ENCODE results near the gene ACP1.

ACP1 gene

DNA sequence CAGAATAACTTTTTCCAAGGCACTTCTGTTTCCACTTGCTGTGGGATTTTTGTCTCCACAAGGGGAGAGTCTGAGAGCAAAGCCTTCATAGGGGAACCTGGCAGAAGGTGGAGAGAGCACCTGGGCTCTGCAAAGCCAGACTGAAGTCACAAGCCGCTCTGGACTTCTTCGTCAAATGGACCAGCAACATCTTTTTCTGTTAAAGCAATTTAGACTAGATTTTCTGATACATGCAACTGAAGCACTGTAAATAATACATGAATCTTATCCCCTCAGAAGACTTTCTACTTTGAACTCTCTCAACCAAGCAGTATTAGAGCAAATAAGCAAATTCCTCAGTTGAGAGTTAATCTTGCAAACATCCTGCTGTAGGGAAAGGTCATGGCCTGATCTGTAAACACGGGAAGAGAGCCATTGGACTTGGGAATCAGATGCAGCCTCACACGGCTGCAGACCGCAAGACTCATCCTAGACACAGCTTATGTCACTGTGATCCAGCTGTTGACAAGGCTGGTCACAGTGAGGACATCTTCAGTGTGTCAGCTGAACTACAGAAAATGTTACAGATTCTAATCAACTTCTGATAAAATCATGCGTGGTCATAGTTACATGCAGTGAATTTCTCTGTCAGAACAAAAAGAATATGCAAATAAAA lies 4.1 kb upstream of the ACP1 start:
- TF ChIP-seq, protein P1, sequence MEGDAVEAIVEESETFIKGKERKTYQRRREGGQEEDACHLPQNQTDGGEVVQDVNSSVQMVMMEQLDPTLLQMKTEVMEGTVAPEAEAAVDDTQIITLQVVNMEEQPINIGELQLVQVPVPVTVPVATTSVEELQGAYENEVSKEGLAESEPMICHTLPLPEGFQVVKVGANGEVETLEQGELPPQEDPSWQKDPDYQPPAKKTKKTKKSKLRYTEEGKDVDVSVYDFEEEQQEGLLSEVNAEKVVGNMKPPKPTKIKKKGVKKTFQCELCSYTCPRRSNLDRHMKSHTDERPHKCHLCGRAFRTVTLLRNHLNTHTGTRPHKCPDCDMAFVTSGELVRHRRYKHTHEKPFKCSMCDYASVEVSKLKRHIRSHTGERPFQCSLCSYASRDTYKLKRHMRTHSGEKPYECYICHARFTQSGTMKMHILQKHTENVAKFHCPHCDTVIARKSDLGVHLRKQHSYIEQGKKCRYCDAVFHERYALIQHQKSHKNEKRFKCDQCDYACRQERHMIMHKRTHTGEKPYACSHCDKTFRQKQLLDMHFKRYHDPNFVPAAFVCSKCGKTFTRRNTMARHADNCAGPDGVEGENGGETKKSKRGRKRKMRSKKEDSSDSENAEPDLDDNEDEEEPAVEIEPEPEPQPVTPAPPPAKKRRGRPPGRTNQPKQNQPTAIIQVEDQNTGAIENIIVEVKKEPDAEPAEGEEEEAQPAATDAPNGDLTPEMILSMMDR (conservative IDR thresholded peaks at IDR 0.05; ENCODE audit: low read depth, low read length), result no peak
- H3K4me3 ChIP-seq (ENCODE audit: low read depth, low read length), result no peak overlapping the region
- peak; percentile 28 for DNase-seq (ENCODE audit: low read depth)

DNA sequence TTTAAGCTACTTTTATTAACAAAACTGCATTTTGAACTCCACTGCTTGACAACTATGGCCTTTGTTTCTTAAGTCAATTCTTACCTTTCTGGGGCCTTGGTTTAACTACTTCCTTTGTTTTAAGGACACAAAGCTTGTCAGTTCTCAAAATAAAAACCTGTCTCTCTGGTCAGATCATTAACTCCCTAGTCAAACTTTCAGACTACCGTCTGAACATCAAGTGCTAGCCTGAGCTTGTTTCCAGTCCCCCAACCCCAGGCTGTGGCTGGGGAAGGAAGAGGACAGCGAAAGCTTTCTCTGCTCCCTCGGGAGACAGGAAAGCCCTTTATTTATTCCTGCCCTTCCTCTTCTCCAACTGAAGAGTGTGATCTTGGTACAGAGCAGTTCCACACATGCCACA lies 2.6 kb upstream of the ACP1 start:
- DNase-seq (ENCODE audit: low read depth), result no peak
- H3K4me3 ChIP-seq (ENCODE audit: low read depth, low read length), result no peak overlapping the region
- TF ChIP-seq, protein P1 (conservative IDR thresholded peaks at IDR 0.05; ENCODE audit: low read depth, low read length), result no peak

DNA sequence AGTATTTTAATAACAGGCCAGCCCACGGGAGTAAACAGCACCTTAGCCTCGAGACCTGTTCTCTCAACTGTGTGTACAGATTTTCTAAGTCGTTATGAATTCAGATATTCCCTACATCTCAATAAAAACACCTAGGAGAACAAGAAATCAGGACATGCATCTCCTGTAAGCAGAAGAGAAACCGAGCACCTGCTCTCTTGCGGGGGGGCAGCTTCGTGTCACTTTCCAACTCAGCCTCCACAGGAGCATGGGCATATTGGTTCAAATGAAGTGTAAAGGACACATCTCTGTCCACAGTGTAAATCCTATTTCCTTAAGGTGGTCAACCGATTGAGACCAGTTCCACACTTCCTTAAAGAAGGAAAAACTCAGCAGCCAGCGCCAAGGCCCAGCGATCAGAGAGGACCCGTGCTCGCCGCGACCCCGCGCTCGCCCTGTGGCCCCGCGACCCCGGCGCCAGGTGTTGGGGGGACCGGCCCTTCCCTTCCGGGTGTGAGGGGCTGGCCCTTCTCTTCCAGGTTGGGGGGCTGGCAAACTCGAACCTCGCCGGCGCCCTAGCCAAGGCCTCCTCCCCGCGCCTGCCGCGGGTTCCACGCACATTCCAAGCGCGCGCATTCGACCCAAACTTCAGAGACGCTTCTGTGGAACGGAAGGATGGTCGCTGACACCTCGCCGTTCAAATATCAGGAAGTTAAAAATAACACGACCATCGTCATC lies 1.6 kb upstream of the ACP1 start:
- TF ChIP-seq, protein P1 (conservative IDR thresholded peaks at IDR 0.05; ENCODE audit: low read depth, low read length), result no peak
- DNase-seq (ENCODE audit: low read depth), result no peak
- peak overlapping the region; percentile 97 for H3K4me3 ChIP-seq (ENCODE audit: low read depth, low read length)

DNA sequence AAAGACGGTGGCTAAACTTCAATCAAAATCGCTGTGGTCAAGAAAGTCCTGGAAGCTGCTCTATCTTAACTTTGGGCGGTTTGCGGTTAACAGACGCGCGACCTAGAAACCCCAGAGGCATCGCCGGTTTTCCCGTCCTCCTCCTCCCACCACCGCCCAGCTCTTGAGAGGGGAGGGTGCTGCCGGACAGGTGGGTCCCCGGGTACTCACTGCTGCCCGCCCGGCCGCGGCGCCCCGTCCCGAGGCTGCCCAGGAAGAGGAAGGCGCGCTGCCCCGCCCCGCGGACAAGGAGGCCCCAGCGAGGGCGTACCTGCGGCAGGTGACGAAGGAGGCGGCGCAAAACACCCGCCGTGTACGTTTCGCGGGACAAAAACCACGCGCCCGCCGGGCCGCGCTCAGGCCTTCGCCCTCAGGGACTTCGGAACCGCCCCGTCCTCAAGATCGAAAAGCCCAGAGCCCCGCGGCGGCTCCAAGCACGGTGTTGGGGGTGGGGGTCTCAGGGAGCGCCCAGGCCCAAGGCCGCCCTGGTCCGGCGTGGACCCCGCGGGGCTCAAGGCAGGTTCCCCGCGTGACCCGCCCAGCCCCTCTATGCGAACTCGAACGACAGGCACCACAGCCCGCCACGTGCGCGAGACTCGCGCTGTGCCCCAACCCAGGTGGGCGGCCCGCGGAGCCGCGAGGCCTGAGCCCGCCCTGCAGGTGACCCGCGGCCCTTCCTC lies 814 bp upstream of the ACP1 start, which contains the start of gene SH3YL1:
Gene SH3YL1, minus strand, starts transcription at position 259 of the 719 bp plus-strand sequence. Its CDS starts 48 bp downstream, at position 211.
- H3K4me3 ChIP-seq (ENCODE audit: low read depth, low read length), result peak within 1 kb of the TSS; percentile 97
- TF ChIP-seq, protein P1 (conservative IDR thresholded peaks at IDR 0.05; ENCODE audit: low read depth, low read length), result no peak
- no peak for DNase-seq (ENCODE audit: low read depth)

DNA sequence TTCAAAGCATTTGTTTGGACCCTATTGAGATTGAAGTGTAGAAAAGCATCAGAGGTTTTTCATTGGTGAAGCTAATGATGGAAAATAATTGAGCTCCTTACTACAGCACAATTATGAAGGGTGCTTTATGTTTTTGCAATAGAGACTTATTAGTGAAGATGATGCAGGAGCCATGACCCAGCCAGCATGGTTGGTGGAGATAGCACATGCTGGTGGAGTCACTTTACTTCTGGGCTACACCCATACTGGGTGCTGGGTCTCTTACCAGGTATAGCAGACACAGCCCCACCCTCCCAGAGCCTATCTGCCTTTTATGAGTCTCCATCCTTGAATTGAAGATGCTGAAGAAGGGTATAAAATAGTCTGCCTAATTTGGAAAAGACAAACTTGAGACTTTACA lies 3.6 kb downstream of the ACP1 start:
- TF ChIP-seq, protein P1 (conservative IDR thresholded peaks at IDR 0.05; ENCODE audit: low read depth, low read length), result no peak
- no peak overlapping the region for H3K4me3 ChIP-seq (ENCODE audit: low read depth, low read length)
- no peak for DNase-seq (ENCODE audit: low read depth)

DNA sequence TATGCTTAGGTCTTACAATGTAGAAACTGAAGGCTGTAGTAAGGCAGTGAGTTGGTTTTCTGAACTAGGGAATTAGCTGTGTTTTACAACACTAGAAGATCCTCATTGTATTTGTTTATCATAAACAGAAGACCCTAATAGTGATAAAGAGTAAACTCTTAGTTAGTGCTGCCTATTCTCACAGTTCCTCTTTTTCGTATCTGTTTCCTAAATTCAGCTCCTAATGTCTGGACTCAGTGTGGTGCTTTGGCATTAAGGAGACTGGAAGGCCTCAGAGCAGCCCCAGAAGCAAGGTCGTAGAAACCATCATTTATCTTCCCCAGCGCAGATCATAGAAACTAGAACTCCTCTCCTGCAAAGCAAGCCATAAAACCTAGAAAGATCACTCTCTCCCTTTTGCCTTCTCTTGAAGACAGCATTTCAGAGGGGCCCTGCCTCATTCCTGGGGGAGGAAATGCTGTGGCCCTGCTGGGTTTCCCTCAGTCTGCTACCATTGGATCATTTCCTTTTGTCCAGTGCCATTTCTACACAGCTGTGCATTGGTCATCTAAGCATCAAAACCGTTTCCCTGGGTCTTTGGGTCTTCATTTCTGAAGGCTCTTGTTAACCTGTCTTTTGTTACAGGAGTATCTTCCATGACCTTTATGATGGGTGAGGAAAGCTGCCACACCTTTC lies 4.7 kb downstream of the ACP1 start:
- no peak for DNase-seq (ENCODE audit: low read depth)

More for the DNA sequence above, 4.7 kb downstream of the ACP1 start:
- TF ChIP-seq, protein P1 (conservative IDR thresholded peaks at IDR 0.05; ENCODE audit: low read depth, low read length), result no peak
- H3K4me3 ChIP-seq (ENCODE audit: low read depth, low read length), result no peak overlapping the region

All from choroid plexus epithelial cell (primary cell).